HG02623 (cell line): Measurements from ENCODE around the gene TRIM17.

Experiments
- ATAC-seq: cut with Tn5 transposase; IDR thresholded peaks from one replicate; pipeline ENCODE4 v1.9.1; 2021; ENCODE audit warnings: moderate library complexity; ENCODE audit not compliant: unreplicated experiment

The TRIM17 gene

GRCh38 chr1:228402641-228403025, 14.0 kb downstream of the TRIM17 start:
- ATAC-seq = no peak

DNA sequence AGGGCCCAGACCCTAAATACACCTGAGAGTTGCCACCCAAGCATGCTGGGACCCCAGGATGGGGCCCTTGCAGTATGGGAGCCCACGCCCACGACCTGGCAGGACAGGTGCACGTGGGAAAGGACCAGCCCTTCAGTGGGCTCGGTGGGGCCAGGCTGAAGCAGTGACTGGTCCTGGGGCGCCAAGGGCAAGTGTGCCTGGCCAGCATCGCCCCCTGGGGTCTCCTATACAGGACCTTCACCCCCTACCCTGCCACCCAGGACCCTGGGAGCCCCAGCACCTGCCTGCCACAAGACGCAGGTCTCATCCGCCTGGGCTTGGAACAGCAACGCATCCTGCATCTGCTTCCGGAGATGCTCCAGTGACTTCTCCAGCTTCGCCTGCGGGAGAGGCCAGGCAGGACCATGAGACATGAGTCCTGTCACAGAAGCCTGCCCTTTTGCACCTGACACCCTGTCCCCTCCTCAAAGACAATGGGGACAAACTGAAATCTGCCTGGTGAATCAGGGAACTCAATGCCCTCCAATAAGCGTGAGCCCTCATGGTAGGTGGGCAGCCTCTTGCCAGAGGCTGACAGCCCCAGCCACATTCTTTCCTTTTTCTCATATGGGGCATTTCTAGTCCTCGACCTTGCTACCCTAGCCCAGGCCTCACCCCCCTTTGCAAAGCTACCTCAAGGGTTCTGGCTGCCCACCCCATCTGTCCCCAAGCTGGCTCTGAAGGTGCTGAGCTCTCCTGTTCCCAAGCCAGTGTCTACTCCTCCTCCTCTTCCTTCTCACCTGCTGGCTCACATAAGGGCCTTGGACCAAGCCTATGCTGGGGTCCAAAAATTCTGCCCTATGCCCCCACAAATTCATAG, 14.7 kb downstream of the TRIM17 start:
- no peak for ATAC-seq

GRCh38 chr1:228400692-228401454, 15.8 kb downstream of the TRIM17 start:
- ATAC-seq = no peak

DNA sequence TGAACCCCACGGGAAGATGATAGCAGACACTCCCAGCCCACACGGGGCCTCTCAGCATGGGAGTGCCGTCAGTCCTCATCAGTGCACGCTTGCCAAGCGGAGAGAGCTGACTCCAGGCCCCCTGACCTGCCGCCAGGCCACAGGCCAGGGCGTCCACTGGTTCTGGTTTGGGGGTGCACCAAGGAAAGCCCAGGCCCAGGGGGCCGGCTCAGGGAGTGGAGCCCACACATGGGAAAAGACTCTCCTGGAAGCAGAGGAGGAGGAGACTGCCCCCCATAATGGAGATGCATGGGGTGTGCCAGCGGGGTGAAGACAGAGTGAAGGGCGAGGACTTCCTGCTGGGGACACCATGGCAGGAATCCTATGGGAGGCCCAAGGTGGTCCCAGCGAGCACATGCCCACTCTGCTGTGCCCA, 16.4 kb downstream of the TRIM17 start:
- ATAC-seq = no peak

- no peak for ATAC-seq
Measured at GRCh38 chr1:228399531-228400236, 17.0 kb downstream of the TRIM17 start.

DNA sequence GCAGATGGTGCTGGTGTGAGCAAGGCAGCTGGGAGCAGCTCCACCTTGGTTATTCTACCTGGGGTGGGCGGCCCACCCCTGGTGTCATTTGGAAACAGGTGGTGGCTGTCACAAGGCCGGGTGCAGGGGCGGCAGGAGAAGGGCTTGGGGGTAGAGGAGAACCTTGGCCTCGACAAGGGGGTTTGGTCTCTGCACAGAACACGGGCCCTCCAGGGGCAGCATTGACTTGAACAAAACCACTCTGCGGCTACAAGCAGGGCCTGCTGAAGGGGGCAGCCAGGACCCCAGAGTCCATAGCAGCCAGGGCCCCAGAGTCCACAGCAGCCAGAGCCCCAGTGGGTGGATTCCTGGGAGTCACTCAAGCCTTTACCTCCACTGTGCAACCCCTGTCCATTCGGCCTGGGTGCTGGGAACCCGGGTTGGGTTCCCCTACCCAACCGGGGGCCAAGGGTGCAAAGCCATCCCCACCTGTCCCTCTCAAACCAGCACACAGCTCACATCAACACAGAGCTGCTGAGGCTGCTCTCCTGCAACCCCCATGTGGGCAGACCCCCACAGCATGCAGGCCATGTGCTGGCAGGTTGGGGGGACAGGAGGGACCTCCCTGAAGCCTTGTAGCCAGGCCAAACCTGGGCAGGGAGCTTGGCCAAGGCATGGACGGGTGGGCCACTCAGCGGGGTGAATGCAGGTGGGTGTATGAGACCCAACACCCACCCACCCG, 17.8 kb downstream of the TRIM17 start:
- no peak for ATAC-seq

DNA sequence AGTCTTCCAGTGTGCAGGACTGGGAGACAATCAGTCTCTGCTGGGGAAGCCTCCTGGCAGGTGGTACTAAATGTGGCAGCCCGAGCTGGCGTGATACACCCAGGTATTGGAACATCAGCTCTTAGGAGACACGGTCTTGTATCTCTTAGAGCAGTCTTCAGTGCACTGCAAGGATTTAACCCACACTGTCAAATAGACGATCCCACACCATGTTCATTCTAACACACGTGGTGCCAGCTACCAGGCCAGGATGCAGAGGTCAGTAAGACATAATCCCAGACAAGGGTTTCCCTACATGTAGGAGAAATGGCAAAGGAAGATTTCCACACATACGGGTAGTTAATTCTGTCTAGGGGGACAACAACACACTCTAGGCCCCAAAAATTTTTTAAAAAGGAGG, 18.7 kb downstream of the TRIM17 start:
- no peak for ATAC-seq

DNA sequence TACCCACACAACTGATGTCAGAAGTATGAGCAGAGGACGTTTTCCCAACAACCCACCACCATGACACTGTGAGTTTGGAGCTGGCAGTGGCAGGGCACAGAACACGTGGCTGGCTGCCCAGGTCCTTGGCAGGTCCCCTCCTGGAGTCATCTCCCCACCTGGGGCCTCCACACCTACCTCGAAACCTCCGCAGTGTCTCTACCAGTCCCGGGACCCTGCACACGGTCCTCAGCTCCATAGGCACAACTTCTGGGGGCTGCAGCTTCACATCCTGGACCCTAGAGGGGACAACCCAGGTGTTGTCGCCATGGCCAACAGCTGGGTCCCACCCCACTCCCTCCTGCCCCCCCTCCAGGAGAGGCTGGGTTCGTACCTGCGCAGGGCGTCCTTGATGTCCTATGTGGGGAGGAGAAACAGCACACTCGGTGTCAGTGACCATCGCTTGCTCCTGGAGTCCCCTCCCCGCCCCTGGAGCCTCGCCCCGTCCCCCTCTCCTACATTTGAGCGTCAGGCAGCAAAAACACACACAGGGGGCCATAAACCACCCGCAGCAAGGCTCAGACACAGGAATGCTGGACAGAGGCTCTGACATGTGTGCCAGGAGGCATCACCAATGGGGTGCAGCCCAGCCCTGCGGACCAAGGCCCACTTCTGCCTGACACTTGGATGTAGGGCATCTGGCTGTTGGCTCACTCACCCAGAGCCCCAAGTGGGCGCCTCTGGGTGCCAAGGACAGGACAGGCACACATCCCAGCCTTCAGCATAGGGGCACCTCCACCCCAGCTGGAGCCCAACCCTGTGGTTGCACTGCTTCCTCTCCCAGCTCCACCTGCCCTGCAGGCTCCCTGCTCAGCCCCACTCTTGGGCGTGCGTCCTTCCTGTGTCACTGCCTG, 19.6 kb downstream of the TRIM17 start:
- ATAC-seq = no peak

- no peak for ATAC-seq
Measured at GRCh38 chr1:228394571-228395394, 21.9 kb downstream of the TRIM17 start.

- ATAC-seq = no peak
Measured at GRCh38 chr1:228393811-228394570, 22.7 kb downstream of the TRIM17 start.

GRCh38 chr1:228393268-228393701, 23.4 kb downstream of the TRIM17 start:
- no peak for ATAC-seq

DNA sequence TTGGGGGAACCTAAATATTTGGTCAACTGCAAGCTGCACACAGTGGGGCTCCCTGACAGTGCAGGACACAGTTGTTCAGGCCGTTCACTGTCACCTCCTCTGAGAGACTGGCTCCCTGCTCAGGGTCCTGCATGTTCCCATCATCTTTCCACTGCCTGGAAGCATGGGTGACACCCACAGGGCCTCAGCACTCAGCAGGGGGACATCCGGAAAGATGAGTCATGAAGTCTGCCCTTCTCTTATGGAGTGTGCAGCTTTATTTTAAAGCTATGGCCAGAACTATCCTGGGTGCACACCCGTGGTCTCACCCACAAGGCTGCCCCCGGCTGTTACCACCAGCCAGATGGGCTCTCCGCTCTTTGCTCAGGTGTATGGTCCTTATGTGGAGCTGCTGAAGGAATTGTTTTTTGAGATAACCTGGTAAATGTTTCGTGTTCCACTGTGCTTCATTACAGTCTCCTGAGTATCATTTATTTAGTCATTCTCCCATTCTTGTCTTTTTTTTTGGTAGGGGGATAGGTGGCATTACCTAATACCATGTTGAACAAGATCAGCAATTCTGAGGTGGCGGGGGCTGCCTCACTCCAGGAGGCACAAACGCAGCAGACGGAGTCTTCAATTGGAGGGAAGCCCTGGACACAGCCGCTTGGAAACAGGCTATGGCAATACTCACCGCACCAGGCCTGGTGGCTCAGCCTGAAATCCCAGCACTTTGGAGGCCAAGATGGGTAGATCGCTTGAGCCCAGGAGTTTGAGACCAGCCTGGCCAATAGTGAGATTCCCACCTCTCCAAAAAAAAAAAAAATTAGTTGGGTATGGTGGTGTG, 24.3 kb downstream of the TRIM17 start:
- ATAC-seq = no peak

DNA sequence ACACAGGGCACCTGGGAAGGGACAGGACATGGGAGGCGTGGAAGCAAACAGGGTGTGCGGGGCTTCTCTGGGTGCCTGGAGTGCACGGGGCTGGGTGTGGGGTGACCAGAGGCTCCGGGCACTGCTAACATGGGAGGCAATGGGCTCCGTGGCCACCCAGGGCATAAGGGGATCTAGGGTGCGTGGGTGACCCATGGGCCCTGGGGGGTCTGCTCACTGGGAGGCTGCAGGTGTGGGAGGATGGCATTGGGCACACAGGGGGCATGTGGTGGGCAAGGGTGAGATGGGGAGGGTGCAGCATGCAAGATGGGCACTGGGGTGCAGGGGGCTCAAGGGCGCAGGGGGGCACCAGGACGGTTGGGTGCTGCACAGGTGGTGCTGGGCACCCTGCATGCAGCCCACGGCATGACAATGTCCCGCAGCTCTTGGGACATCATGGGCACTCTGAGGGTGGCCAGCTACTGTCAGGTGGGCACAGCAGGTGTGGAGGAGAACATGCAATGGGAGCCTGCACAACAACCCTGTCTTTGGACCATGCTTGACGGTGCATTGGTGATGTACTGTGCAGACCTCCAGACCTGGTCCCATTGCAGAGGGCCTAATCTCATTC, 25.1 kb downstream of the TRIM17 start:
- ATAC-seq = no peak

- no peak for ATAC-seq
Measured at GRCh38 chr1:228390649-228391048, 26.0 kb downstream of the TRIM17 start.

DNA sequence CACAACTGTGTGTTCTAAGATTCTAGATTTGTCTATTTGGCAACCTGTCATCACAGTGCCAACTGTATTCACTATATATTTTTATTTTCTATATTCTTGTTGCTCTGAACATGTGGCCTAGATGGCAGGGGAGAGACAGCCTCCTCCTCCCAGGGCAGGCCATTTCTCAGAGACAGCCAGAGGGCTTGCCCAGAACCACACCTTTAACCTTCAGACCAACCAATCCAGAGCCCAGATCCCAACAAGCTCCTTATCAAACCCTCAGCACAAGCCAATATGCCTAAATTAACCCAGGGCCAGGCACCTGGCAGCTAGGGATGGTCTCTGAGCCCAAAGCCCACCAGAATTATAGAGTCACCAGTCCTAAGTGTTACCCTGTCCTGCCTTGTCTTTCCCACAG, 29.3 kb downstream of the TRIM17 start:
- no peak for ATAC-seq

GRCh38 chr1:228385232-228385631, 31.4 kb downstream of the TRIM17 start:
- no peak for ATAC-seq

DNA sequence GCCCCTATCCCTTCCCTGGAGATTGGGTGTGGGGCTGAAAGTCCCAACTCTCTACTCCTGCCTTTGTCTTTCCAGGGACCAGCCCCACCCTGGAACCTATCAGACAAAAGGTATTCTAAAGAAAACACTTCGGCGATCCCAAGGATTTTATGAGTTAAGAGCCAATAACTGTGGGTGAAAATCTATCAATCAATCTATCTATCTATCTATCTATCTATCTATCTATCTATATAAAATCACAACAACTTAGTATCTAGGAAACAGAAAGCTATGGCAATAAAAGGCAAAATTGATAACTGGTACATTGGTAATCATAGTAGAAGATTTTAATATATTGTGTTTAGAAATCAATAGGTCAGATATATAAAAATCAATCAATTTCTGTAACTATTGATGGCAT, 32.9 kb downstream of the TRIM17 start:
- no peak for ATAC-seq
